ENCODE data around the gene PYY. TPM values are rescaled to one million over a fixed set of nuclear protein-coding genes. Genes with fewer than 3 reads are reported as not detected.

The PYY gene
- total RNA-seq, 4 donors from 2014 or later: not detected

DNA sequence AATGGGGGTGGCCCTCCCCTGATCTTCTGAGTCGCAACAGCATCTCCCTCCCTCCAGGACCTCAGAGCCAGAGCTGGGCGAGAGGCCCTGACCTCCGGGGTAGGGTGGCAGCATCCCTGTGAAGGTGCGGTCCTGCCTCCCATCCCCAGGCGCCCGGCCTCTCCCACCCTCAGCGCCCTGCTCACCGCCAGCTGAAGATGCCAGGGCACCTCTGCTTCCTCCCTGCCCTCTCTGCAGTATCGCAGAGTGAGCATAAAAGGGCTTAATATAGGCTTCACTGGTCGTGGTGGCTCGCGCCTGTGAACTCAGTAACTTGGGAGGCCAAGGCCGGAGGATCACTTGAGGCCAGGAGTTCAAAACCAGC is 35.7 kb downstream of the PYY start:
- H3K27me3 ChIP-seq: peaks cover 13% of the 10 kb centered on the region
- H3K9me3 ChIP-seq: no peaks in the 10 kb centered on the region
- TF ChIP-seq, protein P1, sequence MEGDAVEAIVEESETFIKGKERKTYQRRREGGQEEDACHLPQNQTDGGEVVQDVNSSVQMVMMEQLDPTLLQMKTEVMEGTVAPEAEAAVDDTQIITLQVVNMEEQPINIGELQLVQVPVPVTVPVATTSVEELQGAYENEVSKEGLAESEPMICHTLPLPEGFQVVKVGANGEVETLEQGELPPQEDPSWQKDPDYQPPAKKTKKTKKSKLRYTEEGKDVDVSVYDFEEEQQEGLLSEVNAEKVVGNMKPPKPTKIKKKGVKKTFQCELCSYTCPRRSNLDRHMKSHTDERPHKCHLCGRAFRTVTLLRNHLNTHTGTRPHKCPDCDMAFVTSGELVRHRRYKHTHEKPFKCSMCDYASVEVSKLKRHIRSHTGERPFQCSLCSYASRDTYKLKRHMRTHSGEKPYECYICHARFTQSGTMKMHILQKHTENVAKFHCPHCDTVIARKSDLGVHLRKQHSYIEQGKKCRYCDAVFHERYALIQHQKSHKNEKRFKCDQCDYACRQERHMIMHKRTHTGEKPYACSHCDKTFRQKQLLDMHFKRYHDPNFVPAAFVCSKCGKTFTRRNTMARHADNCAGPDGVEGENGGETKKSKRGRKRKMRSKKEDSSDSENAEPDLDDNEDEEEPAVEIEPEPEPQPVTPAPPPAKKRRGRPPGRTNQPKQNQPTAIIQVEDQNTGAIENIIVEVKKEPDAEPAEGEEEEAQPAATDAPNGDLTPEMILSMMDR (IDR thresholded peaks at IDR 0.05): no peak
- TF ChIP-seq EP300 (IDR thresholded peaks at IDR 0.05): no peak
- TF ChIP-seq POLR2A (IDR thresholded peaks at IDR 0.05): no peak
- no peak for TF ChIP-seq POLR2AphosphoS5 (IDR thresholded peaks at IDR 0.05)
- H3K36me3 ChIP-seq: no peaks in the 10 kb centered on the region
- 60% methylated on average over 9 of the region's 13 CpGs for WGBS
- H3K4me1 ChIP-seq: peaks cover 5% of the 10 kb centered on the region
- H3K27ac ChIP-seq: no peak overlapping the region
- DNase-seq (ENCODE audit: low spot score in 2 of 2): no peak
- H3K4me3 ChIP-seq: peak overlapping the region; percentile 36

DNA sequence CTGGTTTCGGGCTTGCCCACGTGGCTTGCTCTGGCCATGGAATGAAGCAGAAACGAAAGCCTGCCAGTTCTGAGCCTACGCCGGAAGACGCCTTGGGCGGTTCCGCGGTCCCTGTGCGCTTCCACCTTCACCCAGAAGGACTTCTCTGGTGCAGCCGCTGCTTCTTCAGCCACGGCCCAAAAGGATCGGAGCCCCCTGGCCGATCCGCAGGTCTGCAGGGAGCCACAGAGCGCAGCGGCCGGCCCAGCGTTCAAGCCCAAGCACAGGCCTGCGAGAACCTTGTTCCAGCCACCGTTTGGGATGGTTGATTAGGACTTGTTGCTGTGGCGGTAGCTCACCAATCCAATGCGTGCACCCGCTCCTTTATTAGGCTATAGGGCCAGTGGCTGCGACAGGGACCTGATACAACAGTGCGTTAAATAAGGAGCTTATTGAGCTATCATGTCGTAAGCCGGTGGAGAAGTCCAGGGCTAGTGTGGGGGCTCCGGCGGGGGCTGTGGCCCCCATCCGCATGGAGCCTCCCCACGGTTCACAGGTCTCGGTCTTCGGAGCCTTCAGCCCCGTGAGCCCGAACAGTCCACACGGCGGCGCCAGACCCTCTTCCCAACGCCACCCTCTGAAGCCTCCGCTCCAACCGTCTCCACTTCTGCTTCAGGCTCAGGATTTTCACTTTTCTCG is 36.3 kb downstream of the PYY start:
- peak overlapping the region; percentile 36 for H3K4me3 ChIP-seq
- H3K36me3 ChIP-seq: no peaks in the 10 kb centered on the region
- WGBS: 25% methylated on average over 30 of the region's 43 CpGs
- H3K27me3 ChIP-seq: peaks cover 13% of the 10 kb centered on the region
- H3K27ac ChIP-seq: no peak overlapping the region
- H3K4me1 ChIP-seq: peaks cover 5% of the 10 kb centered on the region
- no peaks in the 10 kb centered on the region for H3K9me3 ChIP-seq
- TF ChIP-seq, protein P1 (IDR thresholded peaks at IDR 0.05): peak in 1 of 2 donors; percentile 49
- no peak for TF ChIP-seq POLR2A (IDR thresholded peaks at IDR 0.05)
- DNase-seq (ENCODE audit: low spot score in 2 of 2): no peak

DNA sequence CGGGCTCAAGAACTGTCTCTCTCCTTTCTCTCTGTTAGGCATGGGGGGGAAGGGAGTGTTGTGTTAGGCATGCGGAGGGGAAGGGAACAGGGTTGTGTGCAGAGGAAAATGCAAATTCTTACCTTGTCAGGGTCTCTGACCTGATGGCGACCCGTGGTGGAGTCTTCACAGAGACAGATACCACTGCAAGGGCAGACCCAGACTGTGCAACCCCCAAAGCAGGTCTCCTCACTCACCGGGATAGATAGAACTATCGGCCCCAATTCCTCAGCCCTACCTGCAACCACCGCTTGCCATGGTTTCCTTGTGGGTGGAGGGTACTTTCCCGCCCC is 36.8 kb downstream of the PYY start:
- peaks cover 5% of the 10 kb centered on the region for H3K4me1 ChIP-seq
- DNase-seq (ENCODE audit: low spot score in 2 of 2): no peak
- H3K27ac ChIP-seq: no peak overlapping the region
- 69% methylated on average over 8 of the region's 8 CpGs for WGBS
- peak overlapping the region; percentile 36 for H3K4me3 ChIP-seq
- no peaks in the 10 kb centered on the region for H3K9me3 ChIP-seq
- H3K36me3 ChIP-seq: no peaks in the 10 kb centered on the region
- peaks cover 11% of the 10 kb centered on the region for H3K27me3 ChIP-seq
- TF ChIP-seq POLR2AphosphoS5 (IDR thresholded peaks at IDR 0.05): no peak
- TF ChIP-seq, protein P1 (IDR thresholded peaks at IDR 0.05): no peak
- no peak for TF ChIP-seq POLR2A (IDR thresholded peaks at IDR 0.05)
- TF ChIP-seq EP300 (IDR thresholded peaks at IDR 0.05): no peak

DNA sequence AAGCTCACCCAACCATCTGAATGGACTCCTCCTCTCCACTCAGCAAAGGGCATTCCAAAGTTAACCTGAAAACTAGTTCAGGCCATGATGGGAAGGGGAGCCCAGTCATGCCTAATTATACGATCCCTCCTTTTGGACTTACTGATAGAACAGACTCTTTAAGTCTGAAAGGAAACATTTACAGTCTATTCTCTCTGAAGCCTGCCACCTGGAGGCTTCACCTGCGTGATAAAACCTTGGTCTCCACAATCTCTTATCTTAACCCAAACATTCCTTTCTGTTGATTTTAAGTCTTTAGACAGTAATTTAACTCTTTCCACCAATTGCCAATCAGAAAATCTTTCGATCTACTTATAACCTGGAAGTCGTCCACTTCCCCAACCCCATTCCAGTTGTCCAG is 37.4 kb downstream of the PYY start:
- 94% methylated on average over 4 of the region's 4 CpGs for WGBS
- H3K27ac ChIP-seq: no peak overlapping the region
- no peaks in the 10 kb centered on the region for H3K9me3 ChIP-seq
- DNase-seq (ENCODE audit: low spot score in 2 of 2): no peak
- H3K36me3 ChIP-seq: no peaks in the 10 kb centered on the region
- peaks cover 5% of the 10 kb centered on the region for H3K4me1 ChIP-seq
- H3K4me3 ChIP-seq: no peak overlapping the region
- peaks cover 10% of the 10 kb centered on the region for H3K27me3 ChIP-seq
- TF ChIP-seq POLR2AphosphoS5 (IDR thresholded peaks at IDR 0.05): no peak
- TF ChIP-seq POLR2A (IDR thresholded peaks at IDR 0.05): no peak
- TF ChIP-seq, protein P1 (IDR thresholded peaks at IDR 0.05): no peak
- no peak for TF ChIP-seq EP300 (IDR thresholded peaks at IDR 0.05)

DNA sequence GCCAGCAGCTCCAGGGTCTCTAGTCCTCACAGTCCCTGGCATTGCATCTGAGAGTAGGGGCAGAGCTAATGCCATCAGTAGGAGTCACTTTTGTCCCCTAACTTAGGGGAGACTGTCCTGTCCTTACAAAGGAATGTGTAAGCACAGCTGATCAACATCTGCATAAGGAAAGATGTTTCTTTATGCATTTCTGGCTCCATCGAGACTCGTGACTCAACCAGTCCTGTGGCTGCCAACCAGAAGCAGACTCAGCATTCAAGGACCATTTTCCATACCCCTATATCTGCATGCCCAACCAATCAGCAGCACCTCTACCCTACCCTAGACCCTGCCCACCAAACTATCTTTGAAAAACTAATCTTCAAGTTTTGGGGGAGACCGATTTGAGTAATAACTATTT is 38.2 kb downstream of the PYY start:
- no peaks in the 10 kb centered on the region for H3K36me3 ChIP-seq
- no peak overlapping the region for H3K4me3 ChIP-seq
- H3K4me1 ChIP-seq: peaks cover 5% of the 10 kb centered on the region
- 74% methylated on average over 3 of the region's 3 CpGs for WGBS
- H3K27me3 ChIP-seq: peaks cover 4% of the 10 kb centered on the region
- no peaks in the 10 kb centered on the region for H3K9me3 ChIP-seq
- H3K27ac ChIP-seq: no peak overlapping the region
- no peak for TF ChIP-seq POLR2AphosphoS5 (IDR thresholded peaks at IDR 0.05)
- TF ChIP-seq, protein P1 (IDR thresholded peaks at IDR 0.05): no peak
- no peak for TF ChIP-seq POLR2A (IDR thresholded peaks at IDR 0.05)
- TF ChIP-seq EP300 (IDR thresholded peaks at IDR 0.05): no peak
- no peak for DNase-seq (ENCODE audit: low spot score in 2 of 2)

All from suprapubic skin (tissue), 4 donors.